ENCODE results near the gene MERTK. TPM values are rescaled to one million over a fixed set of nuclear protein-coding genes. Genes with fewer than 3 reads are reported as not detected.
A peak's percentile ranks its signal among the peaks of the same experiment; 100 is the strongest.

The MERTK gene
- total and polyA plus RNA-seq, 2 of the 13 experiments (the other 11 are each of a cell fraction or from before 2014, with no cell fraction given) = 37.3 to 44.7 TPM

DNA sequence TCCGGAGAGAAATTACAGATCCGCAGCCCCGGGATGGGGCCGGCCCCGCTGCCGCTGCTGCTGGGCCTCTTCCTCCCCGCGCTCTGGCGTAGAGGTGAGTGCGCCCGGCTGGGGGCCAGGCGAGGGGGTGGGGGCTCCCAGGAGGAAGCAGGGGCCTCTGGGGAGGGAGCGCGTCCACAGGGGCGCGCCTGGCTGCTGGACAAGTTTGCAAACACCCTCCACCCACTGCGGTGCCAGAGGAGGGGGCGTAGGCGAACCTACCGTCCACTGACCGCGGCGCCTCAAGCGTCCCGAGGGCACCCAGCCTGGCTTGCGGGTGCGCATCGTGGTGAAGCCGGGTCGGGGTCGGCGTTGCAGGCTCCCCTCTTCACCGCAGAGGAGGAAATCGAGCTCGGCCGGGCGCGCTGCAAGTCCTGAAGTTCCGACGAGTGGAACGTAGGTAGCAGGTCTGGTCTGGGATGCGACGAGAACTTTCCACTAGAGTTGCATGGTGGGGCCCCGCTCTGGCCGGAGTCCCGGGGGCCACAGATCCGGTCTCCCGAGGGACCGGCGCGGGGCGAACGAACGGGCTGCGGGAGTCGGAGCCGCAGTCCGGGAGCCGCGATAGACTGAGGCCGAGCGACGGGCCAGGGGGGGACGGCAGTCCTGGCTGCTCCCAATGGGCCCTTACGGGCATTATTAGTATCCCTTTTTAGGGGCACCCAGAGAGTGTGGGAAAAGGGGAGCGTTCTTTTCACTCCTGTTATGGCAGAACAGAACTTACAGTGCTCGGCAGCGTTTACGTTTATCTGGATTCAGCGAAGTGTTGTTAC, 502 bp downstream of the MERTK start (continued):
- TF ChIP-seq RFXANK (CRISPR knock-in tag; IDR thresholded peaks at IDR 0.05) (no peak), HMGXB4 (CRISPR knock-in tag; IDR thresholded peaks at IDR 0.05; ENCODE audit: borderline replicate concordance in 1 of 2, low read depth in 1 of 2) (peak in 1 of 2 experiments; percentile 77; a peak in 1 of 4 replicates), SP5 (CRISPR knock-in tag; IDR thresholded peaks at IDR 0.05; ENCODE audit: borderline replicate concordance, low read depth) (no peak), DNMT1 (CRISPR knock-in tag; IDR thresholded peaks at IDR 0.05) (peak; percentile 83), ZNF101 (CRISPR knock-in tag; IDR thresholded peaks at IDR 0.05; ENCODE audit: borderline replicate concordance, low read depth) (no peak), HNRNPUL1 (IDR thresholded peaks at IDR 0.05; ENCODE audit: low read depth, low read length) (no peak), ZNF468 (CRISPR knock-in tag; IDR thresholded peaks at IDR 0.05) (0 out of 2 replicates have a peak, but pooled peaks have one; percentile 52), BORCS8-MEF2B (CRISPR knock-in tag; IDR thresholded peaks at IDR 0.05) (peak; percentile 58; the same call in 1 of the 2 replicates), KLF13 (CRISPR knock-in tag; IDR thresholded peaks at IDR 0.05) (no peak), ZNF501 (CRISPR knock-in tag; IDR thresholded peaks at IDR 0.05) (peak; percentile 70; the same call in 1 of the 2 replicates), STAT5B (CRISPR knock-in tag; IDR thresholded peaks at IDR 0.05) (no peak), ARID3A (IDR thresholded peaks at IDR 0.05; ENCODE audit: low read depth, low read length) (no peak), ZNF761 (CRISPR knock-in tag; conservative IDR thresholded peaks at IDR 0.05) (no peak), AGO2 (optimal IDR thresholded peaks at IDR 0.05; ENCODE audit: low read depth, low read length) (peak; percentile 97), PCBP1 (IDR thresholded peaks at IDR 0.05; ENCODE audit: borderline replicate concordance, low read depth, low read length) (no peak), ZNF33B (CRISPR knock-in tag; IDR thresholded peaks at IDR 0.05) (0 out of 2 replicates have a peak, but pooled peaks have one; percentile 71), ZNF367 (CRISPR knock-in tag; IDR thresholded peaks at IDR 0.05; ENCODE audit: borderline replicate concordance) (peak; percentile 80; the same call in 1 of the 2 replicates), ATF5 (CRISPR knock-in tag; IDR thresholded peaks at IDR 0.05; ENCODE audit: low read depth) (no peak), MAFG (CRISPR knock-in tag; IDR thresholded peaks at IDR 0.05) (no peak), ETV5 (CRISPR knock-in tag; IDR thresholded peaks at IDR 0.05; ENCODE audit: borderline replicate concordance) (peak; percentile 35; the same call in 1 of the 2 replicates), GATAD1 (CRISPR knock-in tag; IDR thresholded peaks at IDR 0.05) (peak; percentile 22; the same call in 1 of the 2 replicates), ZNF276 (CRISPR knock-in tag; IDR thresholded peaks at IDR 0.05; ENCODE audit: low read depth) (no peak), NFIC (IDR thresholded peaks at IDR 0.05; ENCODE audit: low read length) (no peak), RBFOX2 (IDR thresholded peaks at IDR 0.05; ENCODE audit: low read depth, low read length) (peak; percentile 82)
